Endodermal cell (in vitro differentiated cells): ENCODE measurements around the gene TTC19. TPM values are rescaled to one million over a fixed set of nuclear protein-coding genes. Genes with fewer than 3 reads are reported as not detected.

Source experiments
- DNase-seq: peaks from one replicate; pipeline ENCODE4 v3.0.0-alpha.2; 2017
- H3K27ac ChIP-seq: 2 replicates; pipeline ENCODE4 v1.5.1; 2013; ENCODE audit warnings: mild to moderate bottlenecking, low read depth, low read length, moderate library complexity
- H3K27me3 ChIP-seq: 2 replicates; pipeline ENCODE4 v1.6.1; 2013; ENCODE audit warnings: mild to moderate bottlenecking, low read length, moderate library complexity; ENCODE audit not compliant: insufficient read depth, control insufficient read depth, poor library complexity, severe bottlenecking
- H3K36me3 ChIP-seq: 2 replicates; pipeline ENCODE4 v1.7.0; 2013; ENCODE audit warnings: mild to moderate bottlenecking, low read length, moderate library complexity; ENCODE audit not compliant: control insufficient read depth, insufficient read depth
- H3K4me1 ChIP-seq: one replicate; pipeline ENCODE4 v1.7.0; 2013; ENCODE audit warnings: low read length; ENCODE audit not compliant: control insufficient read depth, insufficient read depth
- H3K4me3 ChIP-seq: 2 replicates; pipeline ENCODE4 v1.5.1; 2013; ENCODE audit warnings: mild to moderate bottlenecking, low read length, moderate library complexity
- H3K9ac ChIP-seq: 2 replicates; pipeline ENCODE4 v1.6.1; 2013; ENCODE audit warnings: mild to moderate bottlenecking, low read length, moderate library complexity; ENCODE audit not compliant: poor library complexity, severe bottlenecking; ENCODE audit errors: extremely low read depth
- H3K9me3 ChIP-seq: 2 replicates; pipeline ENCODE4 v1.6.1; 2013; ENCODE audit warnings: mild to moderate bottlenecking, low read length, moderate library complexity; ENCODE audit not compliant: control insufficient read depth
- H3K27ac Mint-ChIP-seq: 2 replicates; pipeline ENCODE4 v1.8.0; 2020; ENCODE audit warnings: mixed read lengths
- H3K27me3 Mint-ChIP-seq: 2 replicates; pipeline ENCODE4 v1.8.0; 2021; ENCODE audit warnings: mild to moderate bottlenecking, mixed read lengths; ENCODE audit not compliant: insufficient read depth
- H3K36me3 Mint-ChIP-seq: 2 replicates; pipeline ENCODE4 v1.8.0; 2020; ENCODE audit warnings: low read depth, mixed read lengths
- H3K4me1 Mint-ChIP-seq: 2 replicates; pipeline ENCODE4 v1.8.0; 2020; ENCODE audit warnings: mixed read lengths
- H3K4me3 Mint-ChIP-seq: 2 replicates; pipeline ENCODE4 v1.8.0; 2020; ENCODE audit warnings: mild to moderate bottlenecking, moderate library complexity, mixed read lengths
- H3K9me3 Mint-ChIP-seq: 2 replicates; pipeline ENCODE4 v1.8.0; 2020; ENCODE audit warnings: mild to moderate bottlenecking, mixed read lengths
- WGBS, 2 experiments: methylation state at CpG; one replicate each; pipeline versions ENCODE4 v1.1.5 to v1.1.7; 2013; ENCODE audit warnings: missing lambda C conversion rate in 2 of 2, mixed read lengths in 1 of 2; ENCODE audit not compliant: insufficient coverage in 1 of 2, insufficient read length in 1 of 2; 5-methylcytosine and 5-hydroxymethylcytosine counted together
- long read RNA-seq, 4 experiments: library from polyadenylated mRNA in 2 of 4; library from RNA in 1 of 4; library from capped mRNA in 1 of 4; stranded (forward) in 3 of 4; unstranded in 1 of 4; transcript quantifications; one replicate each; pipeline ENCODE4 v2.0.0, GENCODE V29; 2020 to 2021; ENCODE audit warnings: inconsistent platforms in 1 of 4
- polyA plus RNA-seq, 2 experiments: library from polyadenylated mRNA; stranded (reverse); fragments of 50-300 nt; gene quantifications; one replicate each; pipeline ENCODE4 v1.2.3, GENCODE V29; 2013
- total RNA-seq, 2 donors: library from RNA; stranded (reverse); fragmentation: NEBNext Ultra II Directional in 1 of 2; extraction: Animal tissue kit (Norgen Biotek cat#: 25700) in 1 of 2; gene quantifications; 2 replicates in 1 of 2; 3 replicates in 1 of 2; pipeline ENCODE4 v1.2.1, GENCODE V29; 2021
- TF ChIP-seq, protein P1 (sequence below): fragments of 200-600 bp; sonication (generic); conservative IDR thresholded peaks from 2 replicates; pipeline ENCODE4 v1.5.0; 2021; ENCODE audit warnings: antibody characterized with exemption, mild to moderate bottlenecking

TTC19 gene
- 10 to 100 TPM; 48.2 to 53.2 TPM for total RNA-seq
- polyA plus RNA-seq (2013, experiment 1 of 2) = 46.0 TPM
- polyA plus RNA-seq (2013, experiment 2 of 2) = 45.3 TPM
- long read RNA-seq, experiment 1, transcript TTC19-201 (10 exons, 3,002 nt) = major isoform, 19 of 46 reads
- long read RNA-seq, experiment 1, partial matches to known transcripts = 7 of 46 reads
- long read RNA-seq, experiment 1, other reads (novel, unspliced or antisense) = 17 of 46 reads
- long read RNA-seq, experiment 2, transcript TTC19-206 (10 exons, 2,591 nt) = minor isoform, 5 of 131 reads
- long read RNA-seq, experiment 2, transcript TTC19-201 (10 exons, 3,002 nt) = major isoform, 91 of 131 reads
- long read RNA-seq, experiment 2, partial matches to known transcripts = 19 of 131 reads
- long read RNA-seq, experiment 2, other reads (novel, unspliced or antisense) = 15 of 131 reads
- long read RNA-seq, experiment 3, partial matches to known transcripts = 5 of 19 reads
- long read RNA-seq, experiment 3, other reads (novel, unspliced or antisense) = 13 of 19 reads
- long read RNA-seq, experiment 4, partial matches to known transcripts = 5 of 8 reads
- long read RNA-seq, experiment 4, other reads (novel, unspliced or antisense) = 3 of 8 reads

- Histone ChIP-seq H3K27ac (peak within 1 kb of the TSS; percentile 91), H3K9me3 (peaks cover 22% of the 10 kb centered on the region), H3K4me1 (no peaks in the 10 kb centered on the region), H3K4me3 (peak within 1 kb of the TSS; percentile 91), H3K27me3 (no peaks in the 10 kb centered on the region), H3K36me3 (peaks cover 39% of the 10 kb centered on the region), H3K9ac (peak within 1 kb of the TSS; percentile 88)
- Mint-ChIP-seq H3K4me1 (peaks cover 10% of the 10 kb centered on the region), H3K36me3 (peaks cover 47% of the 10 kb centered on the region), H3K27ac (peak within 1 kb of the TSS; percentile 98), H3K27me3 (no peaks in the 10 kb centered on the region), H3K4me3 (peak within 1 kb of the TSS; percentile 90), H3K9me3 (peaks cover 19% of the 10 kb centered on the region)
- TF ChIP-seq, protein P1, sequence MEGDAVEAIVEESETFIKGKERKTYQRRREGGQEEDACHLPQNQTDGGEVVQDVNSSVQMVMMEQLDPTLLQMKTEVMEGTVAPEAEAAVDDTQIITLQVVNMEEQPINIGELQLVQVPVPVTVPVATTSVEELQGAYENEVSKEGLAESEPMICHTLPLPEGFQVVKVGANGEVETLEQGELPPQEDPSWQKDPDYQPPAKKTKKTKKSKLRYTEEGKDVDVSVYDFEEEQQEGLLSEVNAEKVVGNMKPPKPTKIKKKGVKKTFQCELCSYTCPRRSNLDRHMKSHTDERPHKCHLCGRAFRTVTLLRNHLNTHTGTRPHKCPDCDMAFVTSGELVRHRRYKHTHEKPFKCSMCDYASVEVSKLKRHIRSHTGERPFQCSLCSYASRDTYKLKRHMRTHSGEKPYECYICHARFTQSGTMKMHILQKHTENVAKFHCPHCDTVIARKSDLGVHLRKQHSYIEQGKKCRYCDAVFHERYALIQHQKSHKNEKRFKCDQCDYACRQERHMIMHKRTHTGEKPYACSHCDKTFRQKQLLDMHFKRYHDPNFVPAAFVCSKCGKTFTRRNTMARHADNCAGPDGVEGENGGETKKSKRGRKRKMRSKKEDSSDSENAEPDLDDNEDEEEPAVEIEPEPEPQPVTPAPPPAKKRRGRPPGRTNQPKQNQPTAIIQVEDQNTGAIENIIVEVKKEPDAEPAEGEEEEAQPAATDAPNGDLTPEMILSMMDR = no peak
- WGBS, 2 experiments = 0% methylated on average over 41 to 91 of the region's 91 CpGs
- peak; percentile 100 for DNase-seq
Observed at GRCh38 chr17:15999141-15999973, at the start of gene TTC19, which contains the start of gene ZSWIM7. Gene TTC19, plus strand, starts transcription at chr17:15999824. Its CDS starts 25 bp downstream, at chr17:15999849. Gene ZSWIM7, minus strand, starts transcription at chr17:15999704. Its CDS starts 110 bp downstream, at chr17:15999594.

DNA sequence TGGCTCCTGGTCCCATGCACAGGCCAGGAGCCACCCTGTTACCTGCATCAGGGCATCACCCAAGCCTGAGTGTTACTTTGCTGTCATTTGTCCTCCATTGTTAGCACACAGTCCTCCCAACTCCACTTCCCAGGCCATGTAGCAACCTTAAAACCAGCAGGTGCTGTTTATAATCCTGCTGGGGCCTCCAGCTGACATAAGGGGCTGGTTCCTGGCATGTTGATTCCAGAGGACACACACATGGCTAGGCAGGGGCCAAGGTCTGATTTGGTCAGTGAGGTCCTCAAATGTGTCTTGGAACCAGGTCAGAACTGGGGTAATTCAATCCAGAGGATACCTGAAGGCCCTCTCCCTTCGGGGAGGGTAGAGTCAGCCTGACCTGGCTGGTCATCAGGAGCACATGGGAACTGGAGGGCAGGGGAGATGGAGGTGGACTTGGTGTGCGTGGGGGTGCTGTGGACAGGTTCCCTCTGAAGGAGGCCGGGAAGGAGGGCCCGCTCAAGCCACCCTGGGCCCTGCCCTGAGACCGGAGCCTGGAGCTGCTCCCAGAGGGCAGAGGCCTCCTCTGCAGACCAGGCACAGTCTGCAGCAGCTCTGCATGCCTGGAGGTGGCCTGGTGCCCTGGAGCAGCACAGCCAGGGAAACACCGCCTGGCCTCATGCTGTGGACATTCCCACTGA is 48.1 kb upstream of the TTC19 start:
- 89 to 100% methylated on average over 2 to 6 of the region's 6 CpGs for WGBS, 2 experiments
- H3K4me1 ChIP-seq = peaks cover 9% of the 10 kb centered on the region
- TF ChIP-seq, protein P1 = no peak
- peak; percentile 70 for DNase-seq
- H3K9me3 ChIP-seq = no peaks in the 10 kb centered on the region
- H3K27ac Mint-ChIP-seq = no peak overlapping the region
- no peaks in the 10 kb centered on the region for H3K36me3 Mint-ChIP-seq
- no peak overlapping the region for H3K9ac ChIP-seq
- peaks cover 13% of the 10 kb centered on the region for H3K27me3 ChIP-seq
- no peak overlapping the region for H3K27ac ChIP-seq
- H3K36me3 ChIP-seq = no peaks in the 10 kb centered on the region
- no peak overlapping the region for H3K4me3 ChIP-seq
- peaks cover 13% of the 10 kb centered on the region for H3K27me3 Mint-ChIP-seq
- no peak overlapping the region for H3K4me3 Mint-ChIP-seq
- H3K4me1 Mint-ChIP-seq = peaks cover 23% of the 10 kb centered on the region
- H3K9me3 Mint-ChIP-seq = peaks cover 4% of the 10 kb centered on the region

GRCh38 chr17:15952048-15952532 is 47.5 kb upstream of the TTC19 start:
- Mint-ChIP-seq H3K4me3 (no peak overlapping the region), H3K9me3 (peaks cover 4% of the 10 kb centered on the region), H3K4me1 (peaks cover 24% of the 10 kb centered on the region), H3K27ac (no peak overlapping the region), H3K27me3 (peaks cover 7% of the 10 kb centered on the region), H3K36me3 (no peaks in the 10 kb centered on the region)
- Histone ChIP-seq H3K4me1 (peaks cover 9% of the 10 kb centered on the region), H3K4me3 (no peak overlapping the region), H3K9ac (no peak overlapping the region), H3K27ac (no peak overlapping the region), H3K27me3 (peaks cover 7% of the 10 kb centered on the region), H3K36me3 (no peaks in the 10 kb centered on the region), H3K9me3 (no peaks in the 10 kb centered on the region)
- TF ChIP-seq, protein P1 = no peak
- DNase-seq = no peak
- 88 to 89% methylated on average over 5 to 7 of the region's 7 CpGs for WGBS, 2 experiments
